Peyer's patch (tissue), 4 donors: ENCODE data around the gene SCARB1.

Experiments
- POLR2A ChIP-seq, 2 donors: fragments of 450-650 bp; IDR thresholded peaks; one replicate each; pipeline ENCODE4 v1.5.1; 2017; ENCODE audit warnings: antibody characterized with exemption in 2 of 2, mild to moderate bottlenecking in 2 of 2, moderate library complexity in 2 of 2
- TF ChIP-seq, protein P1 (sequence below), 6 experiments: fragments of 450-650 bp in 4 of 6; fragments of 200-600 bp in 2 of 6; sonication (generic) in 1 of 6; IDR thresholded peaks; one replicate each; pipeline ENCODE4 v1.5.1; 2017 to 2019; ENCODE audit warnings: antibody characterized with exemption in 6 of 6, mild to moderate bottlenecking in 3 of 6, moderate library complexity in 1 of 6

DNA sequence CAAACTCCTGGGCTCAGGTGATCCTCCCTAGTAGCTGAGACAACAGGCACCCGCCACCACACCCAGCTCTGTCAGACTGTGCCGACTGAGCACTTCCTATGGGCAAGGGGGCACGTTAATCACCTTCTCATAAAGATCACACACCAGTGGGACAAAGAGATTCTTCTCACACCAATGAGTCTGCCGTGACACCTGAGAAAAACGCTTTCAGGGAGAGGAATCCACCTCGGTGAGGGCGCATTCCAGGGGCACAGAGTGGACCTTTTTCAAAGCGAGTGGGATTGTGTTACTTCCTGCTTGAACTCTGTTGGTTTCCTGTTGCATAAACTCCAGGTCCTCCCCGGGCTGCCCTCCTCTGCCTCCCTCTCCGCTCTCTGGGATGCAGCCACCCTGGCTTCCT, 17.5 kb upstream of the SCARB1 start:
- TF ChIP-seq, protein P1, sequence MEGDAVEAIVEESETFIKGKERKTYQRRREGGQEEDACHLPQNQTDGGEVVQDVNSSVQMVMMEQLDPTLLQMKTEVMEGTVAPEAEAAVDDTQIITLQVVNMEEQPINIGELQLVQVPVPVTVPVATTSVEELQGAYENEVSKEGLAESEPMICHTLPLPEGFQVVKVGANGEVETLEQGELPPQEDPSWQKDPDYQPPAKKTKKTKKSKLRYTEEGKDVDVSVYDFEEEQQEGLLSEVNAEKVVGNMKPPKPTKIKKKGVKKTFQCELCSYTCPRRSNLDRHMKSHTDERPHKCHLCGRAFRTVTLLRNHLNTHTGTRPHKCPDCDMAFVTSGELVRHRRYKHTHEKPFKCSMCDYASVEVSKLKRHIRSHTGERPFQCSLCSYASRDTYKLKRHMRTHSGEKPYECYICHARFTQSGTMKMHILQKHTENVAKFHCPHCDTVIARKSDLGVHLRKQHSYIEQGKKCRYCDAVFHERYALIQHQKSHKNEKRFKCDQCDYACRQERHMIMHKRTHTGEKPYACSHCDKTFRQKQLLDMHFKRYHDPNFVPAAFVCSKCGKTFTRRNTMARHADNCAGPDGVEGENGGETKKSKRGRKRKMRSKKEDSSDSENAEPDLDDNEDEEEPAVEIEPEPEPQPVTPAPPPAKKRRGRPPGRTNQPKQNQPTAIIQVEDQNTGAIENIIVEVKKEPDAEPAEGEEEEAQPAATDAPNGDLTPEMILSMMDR (IDR thresholded peaks at IDR 0.05) = no peak
- no peak for TF ChIP-seq POLR2A (IDR thresholded peaks at IDR 0.05)
